Activated CD4-positive, alpha-beta T cell treated with anti-CD3 and anti-CD28 coated beads, Interleukin-2, amount 50 U/mL, for 24 hours (primary cell): ENCODE results near the gene ROBO2.

ENCODE experiments used
- DNase-seq, 2 donors: peaks; one replicate each; pipeline ENCODE4 v3.0.0-alpha.2; 2020; ENCODE audit warnings: low read depth in 1 of 2, low spot score in 1 of 2

ROBO2 gene

DNA sequence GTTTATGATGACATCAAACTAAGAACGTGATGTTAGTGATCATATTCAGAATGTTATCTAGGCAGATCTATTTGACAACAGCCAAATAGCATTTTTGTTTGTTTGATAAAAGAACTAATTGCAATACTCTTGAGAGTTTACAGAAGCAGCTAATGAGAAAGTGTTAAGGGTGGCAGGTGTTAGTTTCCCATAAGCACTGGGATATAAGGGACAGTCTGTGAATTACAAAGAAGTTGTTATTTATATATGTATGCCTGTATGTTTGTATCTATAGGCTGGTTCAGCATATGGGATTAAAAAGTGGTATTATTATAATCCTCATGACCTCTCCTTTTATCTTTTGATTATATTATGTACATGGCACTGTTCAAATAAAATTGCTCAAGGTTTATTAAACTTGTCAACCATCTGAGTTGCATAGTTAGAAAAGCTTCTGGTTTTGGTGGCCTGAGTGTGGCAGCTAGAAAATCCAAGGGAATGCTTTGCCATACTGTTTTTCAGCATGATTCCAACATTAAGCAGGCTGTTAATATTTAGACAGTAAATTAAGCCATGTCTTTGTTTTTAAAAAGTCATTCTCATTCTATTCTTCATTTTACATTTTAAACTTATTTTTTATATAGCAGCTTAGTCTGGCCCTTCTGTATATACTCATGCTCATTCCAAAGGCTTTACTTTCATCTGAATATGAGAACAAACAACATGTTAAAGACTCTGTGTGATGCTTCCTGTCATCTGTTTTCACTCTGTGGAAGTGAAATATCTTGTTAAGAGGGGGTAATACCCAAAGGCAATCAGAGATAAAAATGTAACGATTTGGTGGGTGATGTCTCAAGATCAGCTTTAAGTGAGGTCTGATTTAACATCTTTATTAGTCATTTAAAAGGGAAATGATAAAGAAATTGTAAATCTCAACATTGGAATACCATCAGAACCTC, 13.1 kb downstream of the ROBO2 start:
- DNase-seq, result no peak

DNA sequence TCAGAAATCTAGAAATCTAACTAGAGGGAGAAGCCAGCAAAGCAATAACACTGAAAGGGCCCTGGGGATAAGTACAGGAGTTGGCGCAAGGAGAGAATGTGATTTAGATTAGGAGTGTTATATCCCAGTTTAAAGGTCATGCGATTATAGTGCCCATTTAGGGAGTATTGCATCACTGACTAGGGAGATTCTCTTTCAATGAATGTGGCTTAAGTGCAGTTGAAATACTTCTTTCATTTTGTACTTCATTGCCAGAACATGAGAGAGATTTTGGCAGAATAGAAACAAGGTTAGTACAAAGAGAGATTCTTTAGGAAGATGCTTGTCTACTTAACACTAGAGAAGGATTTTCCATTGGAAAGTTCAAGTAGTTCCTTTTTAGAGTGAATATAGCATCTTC, 13.9 kb downstream of the ROBO2 start:
- DNase-seq, result no peak

DNA sequence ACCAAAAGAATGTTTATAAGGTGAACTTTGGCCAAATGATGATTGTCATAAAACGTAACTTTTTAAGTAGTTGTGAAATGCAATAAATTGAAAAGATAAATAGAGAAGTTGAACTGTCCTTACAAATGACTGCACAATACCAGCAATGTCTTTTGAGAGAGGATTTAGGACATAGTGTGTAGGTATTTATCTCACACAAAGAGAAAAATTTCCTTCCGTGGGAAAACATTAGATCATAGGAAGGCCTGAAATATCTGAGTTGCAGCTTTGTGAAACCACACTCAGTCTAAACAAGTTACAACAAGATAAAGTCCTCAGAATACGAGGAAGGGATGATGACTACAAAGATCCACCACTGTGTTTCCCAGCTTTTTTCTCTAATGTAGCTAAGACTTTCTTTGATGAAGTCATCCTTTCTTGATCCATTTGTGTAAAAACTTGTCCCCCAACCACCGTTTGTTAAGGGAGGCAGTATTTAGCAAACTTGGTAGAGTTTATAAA, 16.0 kb downstream of the ROBO2 start:
- no peak for DNase-seq

DNA sequence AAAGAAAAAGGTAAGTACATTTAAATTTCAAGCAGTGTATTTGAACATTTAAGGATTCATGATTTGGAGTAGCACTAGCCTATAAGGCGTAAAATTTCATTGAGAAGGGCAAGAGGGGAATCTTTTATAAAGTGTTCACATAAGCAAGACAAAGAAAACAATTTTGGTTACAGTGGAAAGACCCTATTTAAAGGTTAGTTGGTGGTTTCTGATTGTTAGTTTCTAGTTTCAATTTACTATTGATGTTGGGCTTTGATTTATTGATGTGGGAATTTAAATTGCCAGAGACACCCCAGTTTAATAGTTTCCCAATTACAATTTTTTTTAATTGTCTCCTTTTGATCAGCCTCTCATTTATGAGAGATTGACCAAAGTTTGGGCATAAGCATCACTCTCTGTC, 19.5 kb downstream of the ROBO2 start:
- no peak for DNase-seq

DNA sequence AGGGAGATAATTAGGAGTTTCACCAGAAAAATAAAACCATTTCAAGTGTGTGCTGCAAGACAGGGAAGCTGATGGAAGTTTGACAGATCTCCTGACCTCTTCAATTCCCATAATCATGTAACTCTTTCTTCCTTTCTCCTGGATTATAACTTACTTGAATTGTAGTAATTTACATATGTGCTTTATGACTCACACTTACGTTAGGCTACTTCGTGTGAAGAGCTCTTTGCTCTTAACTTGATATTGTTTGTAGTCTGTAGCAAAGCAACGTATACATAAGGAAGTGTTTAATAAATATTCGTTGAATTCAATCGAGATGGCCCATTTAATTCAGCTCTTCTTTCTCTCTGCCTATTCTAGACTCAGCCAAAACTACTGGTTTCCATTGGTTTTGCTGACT, 23.5 kb downstream of the ROBO2 start:
- no peak for DNase-seq

DNA sequence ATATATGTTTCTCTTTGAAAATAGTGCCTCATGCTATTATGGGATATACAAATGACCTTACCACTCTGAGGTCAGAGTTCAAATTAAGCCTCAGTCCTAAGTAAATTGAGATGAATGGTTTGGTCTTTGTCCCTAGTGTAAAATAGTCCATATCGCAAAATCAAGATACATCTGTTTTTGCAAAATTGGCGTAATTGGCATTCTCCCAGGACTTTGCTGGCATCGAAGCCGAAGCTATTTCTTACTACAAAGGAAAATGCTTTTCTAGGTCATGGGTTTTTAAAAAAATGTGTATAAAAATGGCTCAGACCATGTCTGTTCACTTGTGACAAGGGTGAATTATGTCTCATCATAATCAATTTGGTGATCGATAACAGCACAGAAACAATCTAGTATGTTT, 25.9 kb downstream of the ROBO2 start:
- no peak for DNase-seq

DNA sequence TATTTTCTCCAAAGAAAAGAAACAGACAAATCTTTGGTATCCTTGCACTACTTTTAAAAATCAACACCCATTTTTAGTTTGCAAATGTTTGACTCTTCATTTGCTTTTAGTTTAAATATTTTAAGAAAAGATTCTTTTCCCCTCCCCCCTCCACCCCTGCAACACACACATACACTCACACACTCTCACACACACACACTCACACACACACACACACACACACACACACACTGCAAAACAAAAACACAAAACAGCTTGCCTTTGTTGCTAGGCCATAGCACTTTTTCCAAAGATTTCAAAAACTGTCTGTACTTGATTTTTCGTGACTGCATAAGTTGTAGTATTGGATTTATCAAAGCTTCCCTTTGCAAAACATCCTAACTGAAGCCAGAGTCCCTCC, 26.9 kb downstream of the ROBO2 start:
- no peak for DNase-seq

DNA sequence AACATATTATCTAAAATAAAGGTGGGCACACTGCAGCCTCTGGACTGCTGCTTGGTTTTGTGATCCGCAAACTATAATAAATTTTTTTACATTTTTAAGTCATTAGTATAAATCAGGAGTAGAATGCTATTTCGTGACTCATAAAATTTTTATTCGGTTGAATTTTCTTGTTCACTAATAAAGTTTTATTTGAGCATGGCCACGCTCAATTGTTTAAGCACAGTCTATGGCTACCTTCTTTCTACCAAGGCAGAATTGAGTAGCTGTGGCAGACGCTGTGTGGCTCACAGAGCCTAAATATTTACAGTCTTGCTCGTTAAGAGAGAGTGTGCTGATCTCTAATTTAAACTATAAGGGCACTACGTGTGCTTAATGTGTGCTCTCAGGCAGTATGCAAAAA, 28.9 kb downstream of the ROBO2 start:
- DNase-seq, result no peak

DNA sequence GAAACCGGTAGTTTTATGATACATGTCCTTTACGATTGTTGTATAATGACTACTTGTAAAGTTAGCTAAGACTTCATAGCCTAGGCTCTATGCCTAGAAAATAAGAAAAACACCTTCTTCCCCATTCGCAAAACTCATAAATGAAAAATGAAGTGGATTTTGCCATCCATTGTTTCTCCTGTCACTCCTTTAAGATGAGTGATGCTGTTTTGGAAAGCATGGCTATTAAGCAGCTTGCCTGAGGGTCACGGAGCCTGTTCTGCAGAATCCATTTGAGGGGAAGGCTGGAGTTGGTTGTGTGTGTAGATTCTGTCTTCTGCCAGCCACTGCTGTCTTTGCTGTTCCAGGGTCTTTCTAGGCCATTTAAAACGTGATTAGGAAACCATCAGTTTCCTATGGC, 31.5 kb downstream of the ROBO2 start:
- no peak for DNase-seq

DNA sequence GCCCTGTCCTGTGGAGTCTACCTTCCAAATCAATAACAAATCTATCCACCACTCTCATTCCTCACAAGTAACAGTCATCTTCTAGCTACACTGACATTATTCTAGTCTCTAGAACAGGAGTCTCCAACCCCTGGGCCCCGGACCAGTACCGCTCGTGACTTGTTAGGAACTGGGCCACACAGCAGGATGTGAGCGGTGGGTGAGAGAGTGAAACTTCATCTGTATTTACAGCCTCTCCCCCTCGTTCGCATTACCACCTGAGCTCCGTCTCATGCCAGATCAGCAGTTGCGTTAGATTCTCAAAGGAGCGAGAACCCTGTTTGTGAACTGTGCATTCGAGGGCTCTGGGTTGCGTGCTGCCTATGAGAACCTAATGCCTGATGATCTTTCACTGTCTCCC, 31.9 kb downstream of the ROBO2 start:
- DNase-seq, result no peak

DNA sequence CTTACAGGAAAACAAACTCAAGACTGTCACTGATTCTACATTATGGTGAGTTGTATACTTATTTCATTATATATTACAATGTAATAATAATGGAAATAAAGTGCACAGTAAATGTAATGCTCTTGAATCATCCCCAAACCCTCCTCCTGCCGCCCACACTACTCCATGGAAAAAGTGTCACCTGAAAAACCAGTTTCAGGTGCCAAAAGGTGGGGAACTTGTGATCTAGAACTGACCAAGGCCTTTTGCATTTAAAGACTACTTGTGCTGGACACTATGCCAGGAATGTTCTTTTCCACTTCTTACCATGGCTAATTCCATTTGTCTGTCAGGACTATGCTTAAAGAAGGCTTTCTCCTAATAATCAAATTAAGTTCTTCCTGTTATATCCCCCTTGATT, 32.3 kb downstream of the ROBO2 start:
- DNase-seq, result no peak

DNA sequence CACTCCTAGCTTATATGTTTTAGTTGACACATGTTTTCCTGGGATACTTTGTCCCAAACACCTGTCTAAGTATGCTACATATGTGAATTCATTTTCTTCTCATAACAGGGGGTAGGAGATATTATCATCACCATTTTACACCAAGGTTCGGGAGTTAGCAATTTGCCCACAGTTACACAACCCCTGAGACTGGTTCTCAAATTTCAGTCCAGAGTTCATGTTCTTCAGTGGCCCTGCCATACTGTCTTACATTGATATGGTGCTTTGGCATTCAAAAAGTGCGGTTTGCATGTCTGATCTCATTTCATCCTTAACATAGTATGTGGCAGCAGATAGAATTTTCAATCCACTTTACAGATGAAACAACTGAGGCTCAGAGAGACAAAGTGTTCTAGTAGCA, 38.4 kb downstream of the ROBO2 start:
- DNase-seq, result no peak

DNA sequence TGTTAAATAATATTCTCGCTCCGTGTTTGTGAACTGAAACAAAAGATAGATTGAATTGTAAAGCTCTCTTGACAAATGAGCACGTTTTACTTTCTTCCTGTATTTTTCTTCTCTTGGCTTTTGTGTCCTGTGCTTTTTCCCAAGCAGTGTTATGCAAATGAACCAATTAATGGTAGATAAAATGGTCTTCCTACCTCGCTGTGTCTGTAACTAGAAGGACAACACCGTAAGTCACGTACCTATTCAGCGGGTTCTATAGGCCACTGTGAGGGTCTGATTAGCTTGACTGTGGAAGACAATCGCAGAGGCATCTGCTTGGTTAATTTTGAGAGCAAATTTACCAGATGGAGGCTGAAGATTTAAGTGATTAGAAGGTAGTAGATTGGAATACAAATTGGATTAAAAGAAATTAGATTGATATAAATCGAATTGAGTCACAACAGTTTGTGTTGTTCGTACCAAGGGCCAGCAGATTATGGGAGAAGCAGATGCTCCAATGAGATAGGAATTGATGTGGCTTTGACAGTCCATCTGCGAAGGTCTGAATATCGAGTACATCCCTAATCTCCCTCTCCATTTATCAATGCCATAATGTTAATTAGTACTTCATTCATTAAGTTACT, 40.2 kb downstream of the ROBO2 start:
- DNase-seq, result no peak

DNA sequence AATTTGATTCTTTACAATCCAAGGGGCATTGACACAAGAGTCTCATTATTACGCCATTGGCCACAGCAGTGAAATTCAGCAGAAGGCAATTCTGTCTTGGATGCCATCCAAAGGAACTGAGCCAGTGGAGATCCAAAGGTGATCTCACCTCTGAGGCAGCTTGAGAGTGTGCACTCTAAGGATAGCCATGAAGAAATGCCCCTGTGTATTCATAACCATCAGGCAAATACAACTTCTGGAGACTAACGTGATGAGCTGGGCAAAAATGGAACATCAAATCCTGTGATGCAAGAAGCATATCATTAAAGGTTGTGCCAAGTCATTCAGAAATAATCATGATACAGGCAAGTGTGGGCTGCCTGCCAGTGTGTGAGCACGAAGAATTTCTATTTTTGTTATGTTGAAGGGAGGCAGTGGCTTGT, 41.4 kb downstream of the ROBO2 start:
- DNase-seq, result no peak

DNA sequence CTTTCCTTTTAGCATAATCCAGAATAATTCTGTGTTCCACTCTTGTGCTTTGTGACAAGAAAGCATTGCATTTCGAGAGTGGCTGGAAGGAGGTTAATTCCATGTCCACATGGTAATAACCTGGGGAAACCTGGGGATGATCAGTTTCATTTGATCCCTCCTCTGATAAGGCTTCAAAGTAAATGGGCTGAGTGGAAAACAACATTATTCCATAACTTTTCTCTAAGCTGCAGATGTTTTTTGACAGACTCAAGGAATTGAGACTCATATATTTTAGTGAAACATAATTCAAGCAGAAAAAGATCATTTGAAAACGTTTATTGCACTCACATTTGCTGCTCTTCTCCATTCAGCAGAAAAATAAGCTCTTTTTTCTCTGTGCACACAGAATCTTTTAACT, 44.6 kb downstream of the ROBO2 start:
- DNase-seq, result no peak

DNA sequence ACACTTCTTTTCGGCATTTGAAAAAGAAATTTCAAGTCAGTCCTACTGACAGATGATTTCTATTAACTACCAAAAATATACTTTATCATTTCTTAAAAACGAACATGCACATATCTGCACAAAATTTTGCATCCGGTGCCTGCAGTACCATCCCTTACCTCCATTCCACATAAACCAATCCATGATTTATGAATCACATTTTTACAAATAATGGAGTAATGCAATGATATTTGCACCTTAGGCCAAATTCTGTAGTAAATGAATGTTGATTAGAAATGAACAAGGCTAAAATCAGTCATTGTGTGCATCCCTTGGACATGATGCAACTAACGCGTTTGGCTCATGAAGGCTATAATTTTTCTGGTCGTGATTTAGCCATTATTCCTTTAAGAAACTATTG, 46.5 kb downstream of the ROBO2 start:
- DNase-seq, result no peak

DNA sequence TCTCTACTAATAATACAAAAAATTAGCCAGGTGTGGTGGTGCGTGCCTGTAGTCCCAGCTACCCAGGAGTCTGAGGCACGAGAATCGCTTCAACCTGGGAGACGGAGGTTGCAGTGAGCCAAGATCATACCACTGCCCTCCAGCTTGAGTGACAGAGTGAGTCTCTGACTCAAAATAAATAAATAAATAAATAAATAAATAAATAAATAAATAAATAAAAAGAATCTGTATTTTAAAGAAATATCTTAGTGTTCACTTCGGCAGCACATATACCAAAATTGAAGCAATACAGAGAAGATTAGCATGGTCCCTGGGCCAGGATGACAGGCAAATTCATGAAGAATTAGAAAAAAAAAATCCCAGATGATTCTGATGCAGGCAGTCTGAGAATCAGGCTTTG, 51.9 kb downstream of the ROBO2 start:
- DNase-seq, result no peak

DNA sequence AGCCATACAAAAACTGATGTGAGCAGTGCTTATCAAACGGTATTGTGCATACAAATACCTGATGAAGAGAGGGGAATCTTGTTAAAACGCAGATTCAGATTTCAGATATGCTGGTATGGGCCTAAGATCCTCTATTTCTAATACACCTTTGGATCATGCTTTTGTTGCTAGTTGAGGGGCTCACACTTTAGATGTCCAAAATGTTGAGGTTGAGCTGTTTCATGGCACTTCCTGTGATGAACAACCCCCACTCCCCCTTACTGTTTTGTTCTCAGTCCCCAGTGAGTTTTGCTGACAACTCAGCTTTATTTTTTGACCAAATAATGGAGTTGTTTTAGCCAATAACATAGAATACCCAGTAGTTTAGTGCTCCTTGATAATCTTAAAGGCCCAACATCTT, 53.2 kb downstream of the ROBO2 start:
- no peak for DNase-seq

DNA sequence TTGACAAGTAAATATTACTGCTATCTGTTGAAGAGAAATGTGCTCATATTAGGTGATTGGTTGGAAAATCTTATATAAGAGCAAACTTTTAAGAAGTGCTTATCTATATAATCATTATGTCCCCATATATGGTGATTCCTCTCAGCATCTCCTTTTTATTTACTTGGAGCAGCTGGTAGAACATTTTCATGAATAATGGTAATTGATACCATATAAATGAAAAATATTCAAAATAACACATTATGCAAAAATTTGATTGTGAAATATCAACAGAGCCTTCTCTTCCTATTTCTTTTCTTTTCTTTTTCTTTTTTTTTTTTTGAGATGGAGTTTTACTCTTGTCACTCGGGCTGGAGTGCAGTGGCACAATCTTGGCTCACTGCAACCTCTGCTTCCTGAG, 56.2 kb downstream of the ROBO2 start:
- no peak for DNase-seq

DNA sequence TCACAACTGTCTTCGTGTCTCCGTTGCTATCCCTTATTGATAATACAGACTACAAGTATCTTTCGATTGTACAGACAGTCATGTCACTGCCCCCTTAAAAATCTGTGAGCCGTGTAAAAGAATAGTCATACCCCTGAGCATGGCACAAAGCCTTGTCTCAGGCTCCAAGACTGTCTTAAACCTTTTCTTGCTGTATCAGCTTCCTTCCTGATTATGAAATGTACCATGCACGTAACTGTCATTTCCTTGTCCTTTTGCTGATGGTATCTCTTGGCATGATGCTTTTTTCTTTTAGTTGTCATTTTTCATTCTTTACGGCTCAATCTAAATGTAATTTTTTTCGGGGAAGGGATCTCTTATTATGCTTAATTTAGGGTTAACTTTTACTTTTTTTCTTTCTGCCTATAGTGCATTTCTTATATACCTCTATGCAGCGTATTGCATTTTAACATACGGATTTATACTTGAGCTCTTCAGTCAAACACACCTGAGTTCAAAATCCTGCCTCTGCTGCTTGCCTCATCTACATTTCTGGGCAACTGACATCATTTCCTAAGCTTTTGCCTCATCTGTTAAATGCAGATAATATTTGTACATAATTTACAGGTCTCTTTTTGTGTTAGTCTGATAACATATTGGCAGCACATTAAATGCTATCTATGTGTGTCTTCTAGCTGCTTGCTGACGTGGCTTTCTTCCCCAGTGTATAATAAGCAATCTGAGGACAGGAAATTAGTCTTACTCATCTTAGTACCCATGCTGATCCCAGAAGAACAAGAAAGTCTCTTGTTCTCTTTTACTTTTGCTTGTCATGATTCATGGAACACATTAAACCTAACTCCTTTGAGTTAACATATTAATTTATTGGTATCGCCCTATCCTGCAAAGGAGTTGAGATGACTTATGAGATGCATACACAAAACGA, 57.3 kb downstream of the ROBO2 start:
- DNase-seq, result no peak

DNA sequence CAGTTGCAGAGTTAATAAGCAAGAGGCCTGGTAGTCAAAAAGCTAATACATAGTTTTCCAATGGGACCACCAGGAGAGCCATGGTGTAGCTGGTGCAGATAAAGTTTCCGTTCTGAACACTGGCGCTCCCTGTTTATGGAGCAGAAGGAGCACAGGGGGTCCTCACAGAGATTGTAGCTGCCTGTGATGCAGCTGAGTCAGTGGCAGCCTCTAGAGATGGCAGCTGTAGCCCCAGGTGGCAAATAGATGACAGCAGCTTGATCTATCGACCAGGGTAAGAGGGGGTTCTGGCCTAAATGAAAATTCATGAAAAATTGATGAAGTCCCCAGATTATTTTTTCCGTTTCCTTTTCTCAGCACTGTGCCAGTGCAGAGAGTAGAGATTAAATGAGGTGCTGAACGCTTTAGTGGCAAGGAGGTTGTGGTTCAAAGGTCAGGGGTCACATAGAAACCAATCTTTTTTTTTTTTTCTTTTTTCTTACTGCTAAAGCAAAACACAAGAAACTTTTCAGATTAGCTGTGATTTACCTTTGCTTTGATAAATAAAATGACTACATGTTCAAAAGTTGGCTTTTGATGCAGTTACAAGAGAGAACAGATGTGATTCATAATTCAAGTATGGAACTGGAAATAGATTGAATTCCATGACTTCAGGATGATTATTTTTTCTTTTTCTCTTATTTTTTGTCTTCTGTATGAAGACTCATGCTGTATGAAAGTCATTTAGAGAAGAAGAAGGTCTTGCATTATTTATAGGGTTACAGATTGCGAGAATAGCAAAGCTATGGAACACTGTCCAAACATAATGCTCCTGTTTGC, 63.3 kb downstream of the ROBO2 start:
- no peak for DNase-seq
